HEK293 (cell line): ENCODE measurements around the gene AKAIN1.

Experiments
- CTCF ChIA-PET: fragments of 350-600 bp; formaldehyde crosslinking; extraction: SDS; loops from one replicate; lab custom pipeline; 2021; ENCODE audit warnings: antibody characterized with exemption; lab: Yijun Ruan, JAX
- POLR2A ChIA-PET: fragments of 300-600 bp; formaldehyde crosslinking; extraction: SDS; loops from one replicate; lab custom pipeline; 2020; ENCODE audit warnings: antibody characterized with exemption, inconsistent platforms; lab: Yijun Ruan, JAX
- H3K27ac ChIP-seq: fragments of 200-500 bp; sonication (Bioruptor generic); 2 replicates; pipeline ENCODE4 v1.5.1; 2014; ENCODE audit warnings: low read depth, low read length, control low read depth, inconsistent platforms; ENCODE audit errors: extremely low read depth
- H3K36me3 ChIP-seq, 2 experiments: fragments of 200-500 bp in 1 of 2; sonication (Bioruptor generic) in 1 of 2; 1 replicate in 1 of 2; 2 replicates in 1 of 2; pipeline ENCODE4 v1.5.1; 2014 to 2017; ENCODE audit warnings: inconsistent platforms in 2 of 2, low read length in 2 of 2; ENCODE audit not compliant: control insufficient read depth in 2 of 2, insufficient read depth in 1 of 2
- H3K4me1 ChIP-seq: fragments of 200-500 bp; sonication (Bioruptor generic); 2 replicates; pipeline ENCODE4 v1.5.1; 2014; ENCODE audit warnings: mild to moderate bottlenecking, low read length, inconsistent platforms; ENCODE audit not compliant: control insufficient read depth, insufficient read depth
- H3K4me3 ChIP-seq: 2 replicates; pipeline ENCODE4 v1.5.1; 2011; ENCODE audit warnings: low read depth, mild to moderate bottlenecking, control low read depth, low read length, moderate library complexity
- H3K9me3 ChIP-seq: fragments of 200-500 bp; sonication (Bioruptor generic); 2 replicates; pipeline ENCODE4 v1.5.1; 2014; ENCODE audit warnings: low read depth, low read length, inconsistent platforms; ENCODE audit not compliant: control insufficient read depth, insufficient read depth
- BCL11B ChIP-seq: fragments of 450-650 bp; formaldehyde crosslinking; IDR thresholded peaks from 2 replicates; pipeline ENCODE4 v1.5.1; 2016; ENCODE audit warnings: low read depth, missing biosample characterization, missing genetic modification characterization
- GLIS1 ChIP-seq: fragments of 450-650 bp; formaldehyde crosslinking; IDR thresholded peaks from 2 replicates; pipeline ENCODE4 v1.5.1; 2016; ENCODE audit warnings: missing biosample characterization, missing genetic modification characterization
- GLIS2 ChIP-seq: fragments of 450-650 bp; formaldehyde crosslinking; IDR thresholded peaks from 2 replicates; pipeline ENCODE4 v1.5.1; 2016; ENCODE audit warnings: missing biosample characterization, missing genetic modification characterization
- PRDM4 ChIP-seq: fragments of 450-650 bp; formaldehyde crosslinking; IDR thresholded peaks from 2 replicates; pipeline ENCODE4 v1.5.1; 2017; ENCODE audit warnings: missing biosample characterization, missing genetic modification characterization
- WT1 ChIP-seq: fragments of 450-650 bp; formaldehyde crosslinking; IDR thresholded peaks from 2 replicates; pipeline ENCODE4 v1.5.1; 2016; ENCODE audit warnings: missing biosample characterization, missing genetic modification characterization
- ZBTB21 ChIP-seq: fragments of 450-650 bp; formaldehyde crosslinking; IDR thresholded peaks from 2 replicates; pipeline ENCODE4 v1.5.1; 2017; ENCODE audit warnings: missing biosample characterization, missing genetic modification characterization
- ZBTB48 ChIP-seq: fragments of 450-650 bp; formaldehyde crosslinking; IDR thresholded peaks from 2 replicates; pipeline ENCODE4 v1.5.1; 2016; ENCODE audit warnings: missing biosample characterization, missing genetic modification characterization
- ZFHX2 ChIP-seq: fragments of 450-650 bp; formaldehyde crosslinking; conservative IDR thresholded peaks from 2 replicates; pipeline ENCODE4 v1.5.1; 2016; ENCODE audit warnings: missing biosample characterization, missing genetic modification characterization
- ZFP3 ChIP-seq: fragments of 450-650 bp; formaldehyde crosslinking; IDR thresholded peaks from 2 replicates; pipeline ENCODE4 v1.5.1; 2016; ENCODE audit warnings: low read depth, missing biosample characterization, missing genetic modification characterization
- ZNF16 ChIP-seq: fragments of 450-650 bp; formaldehyde crosslinking; IDR thresholded peaks from 2 replicates; pipeline ENCODE4 v1.5.1; 2016; ENCODE audit warnings: low read depth, missing biosample characterization, missing genetic modification characterization
- ZNF169 ChIP-seq: fragments of 450-650 bp; formaldehyde crosslinking; IDR thresholded peaks from 2 replicates; pipeline ENCODE4 v1.5.1; 2016; ENCODE audit warnings: missing biosample characterization, missing genetic modification characterization
- ZNF2 ChIP-seq: fragments of 450-650 bp; formaldehyde crosslinking; IDR thresholded peaks from 2 replicates; pipeline ENCODE4 v1.5.1; 2016; ENCODE audit warnings: missing biosample characterization, missing genetic modification characterization
- ZNF223 ChIP-seq: fragments of 450-650 bp; formaldehyde crosslinking; IDR thresholded peaks from 2 replicates; pipeline ENCODE4 v1.5.1; 2016; ENCODE audit warnings: missing biosample characterization, missing genetic modification characterization
- ZNF23 ChIP-seq: fragments of 450-650 bp; formaldehyde crosslinking; IDR thresholded peaks from 2 replicates; pipeline ENCODE4 v1.5.1; 2016; ENCODE audit warnings: missing biosample characterization, missing genetic modification characterization, borderline replicate concordance
- ZNF239 ChIP-seq: fragments of 450-650 bp; formaldehyde crosslinking; IDR thresholded peaks from 2 replicates; pipeline ENCODE4 v1.5.1; 2016; ENCODE audit warnings: missing biosample characterization, missing genetic modification characterization
- ZNF341 ChIP-seq: fragments of 450-650 bp; formaldehyde crosslinking; IDR thresholded peaks from 2 replicates; pipeline ENCODE4; 2016; ENCODE audit warnings: low read depth, missing biosample characterization, missing genetic modification characterization
- ZNF354C ChIP-seq: fragments of 450-650 bp; formaldehyde crosslinking; IDR thresholded peaks from 2 replicates; pipeline ENCODE4 v1.5.1; 2016; ENCODE audit warnings: missing biosample characterization, missing genetic modification characterization, low read depth, borderline replicate concordance
- ZNF366 ChIP-seq: fragments of 450-650 bp; formaldehyde crosslinking; conservative IDR thresholded peaks from 2 replicates; pipeline ENCODE4 v1.5.1; 2016; ENCODE audit warnings: missing biosample characterization, missing genetic modification characterization
- ZNF394 ChIP-seq: fragments of 450-650 bp; formaldehyde crosslinking; IDR thresholded peaks from 2 replicates; pipeline ENCODE4 v1.5.1; 2016; ENCODE audit warnings: missing biosample characterization, missing genetic modification characterization, mild to moderate bottlenecking, moderate library complexity, borderline replicate concordance
- ZNF416 ChIP-seq: fragments of 450-650 bp; formaldehyde crosslinking; IDR thresholded peaks from 2 replicates; pipeline ENCODE4 v1.5.1; 2016; ENCODE audit warnings: missing biosample characterization, missing genetic modification characterization
- ZNF449 ChIP-seq: fragments of 450-650 bp; formaldehyde crosslinking; IDR thresholded peaks from 2 replicates; pipeline ENCODE4 v1.5.1; 2017; ENCODE audit warnings: missing biosample characterization, mild to moderate bottlenecking, missing genetic modification characterization, moderate library complexity
- ZNF488 ChIP-seq: fragments of 450-650 bp; formaldehyde crosslinking; IDR thresholded peaks from 2 replicates; pipeline ENCODE4 v1.5.1; 2016; ENCODE audit warnings: missing biosample characterization, missing genetic modification characterization
- ZNF530 ChIP-seq: fragments of 450-650 bp; formaldehyde crosslinking; IDR thresholded peaks from 2 replicates; pipeline ENCODE4 v1.5.1; 2016; ENCODE audit warnings: low read depth, missing biosample characterization, missing genetic modification characterization
- ZNF549 ChIP-seq: fragments of 450-650 bp; IDR thresholded peaks from 2 replicates; pipeline ENCODE4 v1.5.1; 2018; ENCODE audit warnings: missing biosample characterization, missing genetic modification characterization, mild to moderate bottlenecking, inconsistent platforms, moderate library complexity
- ZNF571 ChIP-seq: fragments of 450-650 bp; formaldehyde crosslinking; IDR thresholded peaks from 2 replicates; pipeline ENCODE4 v1.5.0; 2017; ENCODE audit warnings: missing biosample characterization, missing genetic modification characterization
- ZNF621 ChIP-seq: fragments of 450-650 bp; formaldehyde crosslinking; IDR thresholded peaks from 2 replicates; pipeline ENCODE4 v1.5.1; 2017; ENCODE audit warnings: missing biosample characterization, missing genetic modification characterization
- ZNF670 ChIP-seq: fragments of 450-650 bp; formaldehyde crosslinking; IDR thresholded peaks from 2 replicates; pipeline ENCODE4 v1.5.1; 2016; ENCODE audit warnings: missing biosample characterization, missing genetic modification characterization, low read depth

The AKAIN1 gene

GRCh38 chr18:5239447-5239846 is 42.4 kb upstream of the AKAIN1 start:
- POLR2A ChIA-PET, result no interaction called here
- H3K36me3 ChIP-seq, result no peaks in the 10 kb centered on the region; a peak in 1 of 3 replicates
- H3K4me1 ChIP-seq, result peaks cover 8% of the 10 kb centered on the region; the same call in 1 of the 2 replicates
- no peaks in the 10 kb centered on the region for H3K9me3 ChIP-seq
- H3K4me3 ChIP-seq, result peak overlapping the region; percentile 60
- CTCF ChIA-PET, result interaction anchor here (0.6 kb wide), 2 partner anchors 8 kb away, joined by 3 read pairs; no protein-coding TSS in a partner anchor
- H3K27ac ChIP-seq, result no peak overlapping the region
- TF ChIP-seq ZNF16 (tag by site-specific recombination) (no peak), ZFHX2 (tag by site-specific recombination) (no peak), PRDM4 (tag by site-specific recombination) (peak; percentile 76), ZNF366 (no peak), GLIS1 (tag by site-specific recombination) (no peak), ZNF169 (no peak), ZNF621 (no peak), ZBTB48 (tag by site-specific recombination) (no peak)

- CTCF ChIA-PET, result interaction anchor here (0.6 to 1.5 kb wide), 5 partner anchors 7 to 374 kb away, joined by 3 to 4 read pairs (median 3); no protein-coding TSS in a partner anchor
- no peaks in the 10 kb centered on the region for H3K9me3 ChIP-seq
- H3K4me3 ChIP-seq, result peak overlapping the region; percentile 60
- peaks cover 8% of the 10 kb centered on the region; the same call in 1 of the 2 replicates for H3K4me1 ChIP-seq
- peak overlapping the region; percentile 98; the same call in 1 of the 2 replicates for H3K27ac ChIP-seq
- no peaks in the 10 kb centered on the region; a peak in 1 of 3 replicates for H3K36me3 ChIP-seq
- POLR2A ChIA-PET, result interaction anchor here (2.1 kb wide), 1 partner anchor 57 kb away, joined by 39 read pairs; the partner anchor contains the start of gene ZBTB14
- no peak for TF ChIP-seq ZNF488 (tag by site-specific recombination)
- no peak for TF ChIP-seq ZNF223 (tag by site-specific recombination)
- TF ChIP-seq ZNF2 (tag by site-specific recombination), result no peak
- TF ChIP-seq WT1 (tag by site-specific recombination), result no peak
- no peak for TF ChIP-seq ZNF394 (tag by site-specific recombination)
- TF ChIP-seq ZNF416 (tag by site-specific recombination), result no peak
- TF ChIP-seq ZNF239, result no peak
- no peak for TF ChIP-seq ZNF23
- TF ChIP-seq ZNF670 (tag by site-specific recombination), result no peak
- no peak for TF ChIP-seq ZNF354C
- TF ChIP-seq ZNF449 (tag by site-specific recombination), result no peak
- TF ChIP-seq ZNF530 (tag by site-specific recombination), result no peak
- TF ChIP-seq ZNF571 (tag by site-specific recombination), result no peak
- TF ChIP-seq ZFP3 (tag by site-specific recombination), result no peak
- TF ChIP-seq ZNF341 (tag by site-specific recombination), result no peak
- no peak for TF ChIP-seq GLIS2 (tag by site-specific recombination)
- no peak for TF ChIP-seq ZNF549 (tag by site-specific recombination)
- TF ChIP-seq ZBTB21 (tag by site-specific recombination), result no peak
- no peak for TF ChIP-seq BCL11B (tag by site-specific recombination)
Measured at GRCh38 chr18:5238371-5238976, 41.4 kb upstream of the AKAIN1 start.
